Lower leg skin (tissue), 3 donors: ENCODE data around the gene CDC42SE2.

ENCODE experiments used
- CTCF ChIP-seq, 3 donors: fragments of 450-650 bp; IDR thresholded peaks; one replicate each; pipeline ENCODE4 v1.5.1; 2016; ENCODE audit warnings: antibody characterized with exemption in 3 of 3, mild to moderate bottlenecking in 3 of 3, moderate library complexity in 2 of 3
- POLR2A ChIP-seq, 2 donors: fragments of 450-650 bp; IDR thresholded peaks; one replicate each; pipeline ENCODE4 v1.6.1; 2016 to 2017; ENCODE audit warnings: antibody characterized with exemption in 2 of 2, mild to moderate bottlenecking in 1 of 2, moderate library complexity in 1 of 2

DNA sequence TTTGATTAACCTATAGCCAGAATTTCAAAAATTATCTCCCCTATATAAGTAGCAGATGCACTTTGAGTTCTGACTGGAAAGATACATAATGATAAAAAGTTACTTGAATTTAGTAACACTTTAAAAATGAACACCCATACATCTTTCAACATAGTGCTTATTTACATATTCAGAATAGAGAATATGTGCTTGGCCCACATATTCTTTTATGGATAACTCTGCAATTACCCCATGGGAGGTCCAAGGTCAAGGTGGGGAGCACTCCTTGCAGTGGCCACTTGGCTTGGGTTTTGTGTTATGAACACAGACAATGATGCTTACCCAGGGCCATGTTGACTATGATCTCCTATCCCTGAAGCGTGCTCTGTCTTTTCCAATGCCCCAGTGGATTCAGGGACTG lies 169.3 kb downstream of the CDC42SE2 start:
- TF ChIP-seq POLR2A (IDR thresholded peaks at IDR 0.05) (no peak), CTCF (IDR thresholded peaks at IDR 0.05) (no peak)
